ENCODE measurements around the gene PDIA5.

GRCh38 chr3:123044981-123045763 is 21.7 kb upstream of the PDIA5 start:
- TF ChIP-seq CTCF (IDR thresholded peaks at IDR 0.05) (no peak), POLR2A (IDR thresholded peaks at IDR 0.05) (no peak)
